ENCODE data around the gene CDC42BPA.

DNA sequence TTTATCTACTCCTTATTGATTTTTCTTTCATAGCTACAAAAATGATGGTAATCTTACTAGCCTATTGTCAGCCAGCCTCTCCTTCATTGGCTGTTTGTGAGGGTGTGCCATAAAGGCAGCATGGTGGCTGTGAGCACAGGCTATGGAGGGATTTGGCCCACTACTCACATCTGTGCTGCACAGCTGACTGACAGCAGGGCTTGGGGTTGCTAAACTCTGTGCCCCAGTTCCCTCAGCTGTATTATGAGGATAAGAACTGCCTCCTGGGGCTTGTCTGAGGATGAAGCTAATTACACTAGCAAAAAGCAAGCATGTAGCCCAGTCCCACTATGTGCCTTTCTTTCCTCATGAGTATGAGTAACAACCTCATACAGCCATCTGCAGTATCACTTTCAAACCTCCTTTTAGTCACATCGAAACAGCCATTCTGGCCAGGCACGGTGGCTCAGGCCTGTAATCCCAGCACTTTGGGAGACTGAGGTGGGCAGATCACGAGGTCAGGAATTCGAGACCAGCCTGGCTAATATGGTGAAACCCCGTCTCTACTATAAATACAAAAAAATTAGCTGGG is 312.0 kb downstream of the CDC42BPA start:
- no peak for TF ChIP-seq EZH2 (IDR thresholded peaks at IDR 0.05; ENCODE audit: borderline replicate concordance, low read length)
- TF ChIP-seq, protein P1, sequence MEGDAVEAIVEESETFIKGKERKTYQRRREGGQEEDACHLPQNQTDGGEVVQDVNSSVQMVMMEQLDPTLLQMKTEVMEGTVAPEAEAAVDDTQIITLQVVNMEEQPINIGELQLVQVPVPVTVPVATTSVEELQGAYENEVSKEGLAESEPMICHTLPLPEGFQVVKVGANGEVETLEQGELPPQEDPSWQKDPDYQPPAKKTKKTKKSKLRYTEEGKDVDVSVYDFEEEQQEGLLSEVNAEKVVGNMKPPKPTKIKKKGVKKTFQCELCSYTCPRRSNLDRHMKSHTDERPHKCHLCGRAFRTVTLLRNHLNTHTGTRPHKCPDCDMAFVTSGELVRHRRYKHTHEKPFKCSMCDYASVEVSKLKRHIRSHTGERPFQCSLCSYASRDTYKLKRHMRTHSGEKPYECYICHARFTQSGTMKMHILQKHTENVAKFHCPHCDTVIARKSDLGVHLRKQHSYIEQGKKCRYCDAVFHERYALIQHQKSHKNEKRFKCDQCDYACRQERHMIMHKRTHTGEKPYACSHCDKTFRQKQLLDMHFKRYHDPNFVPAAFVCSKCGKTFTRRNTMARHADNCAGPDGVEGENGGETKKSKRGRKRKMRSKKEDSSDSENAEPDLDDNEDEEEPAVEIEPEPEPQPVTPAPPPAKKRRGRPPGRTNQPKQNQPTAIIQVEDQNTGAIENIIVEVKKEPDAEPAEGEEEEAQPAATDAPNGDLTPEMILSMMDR (conservative IDR thresholded peaks at IDR 0.05 in 1 of 2, IDR thresholded peaks at IDR 0.05 in 1 of 2; ENCODE audit: extremely low read depth in 1 of 2, insufficient read depth in 1 of 2, low read depth in 1 of 2, low read length in 2 of 2) = no peak

All from mammary epithelial cell (primary cell).